ENCODE data around the gene CPSF4. TPM values are rescaled to one million over a fixed set of nuclear protein-coding genes. Genes with fewer than 3 reads are reported as not detected.
"Not testable (repeated sequence)": the region's sequence is repeated elsewhere in the genome, so short reads cannot be mapped to it uniquely, and the experiment has no call there.

Gene CPSF4
- total RNA-seq, 1 donor from 2014 or later: 26.3 TPM

- DNase-seq: no peak
These were observed 55.1 kb downstream of the CPSF4 start for GRCh38 chr7:99493823-99494222.

- DNase-seq: no peak
These were observed 59.2 kb downstream of the CPSF4 start for GRCh38 chr7:99497766-99498545.

- no peak for DNase-seq
These were observed 59.8 kb downstream of the CPSF4 start for GRCh38 chr7:99498546-99498944.

DNA sequence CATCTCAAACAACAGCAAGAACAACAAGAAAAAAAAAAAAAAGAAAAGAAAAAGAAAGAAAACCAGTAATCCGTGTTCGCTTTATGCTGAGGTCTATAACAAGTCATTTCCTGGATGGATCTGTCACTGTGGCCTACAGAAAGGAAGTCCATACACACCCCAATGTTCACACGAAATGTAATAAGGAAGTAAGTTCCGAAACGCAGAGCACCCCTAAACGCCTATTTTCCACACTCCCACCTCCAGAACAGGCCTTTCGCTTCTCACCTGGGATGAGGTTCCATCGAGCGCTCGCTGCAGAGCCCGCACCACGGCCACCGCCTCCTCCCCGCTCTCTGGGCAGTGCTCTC lies 60.6 kb downstream of the CPSF4 start:
- DNase-seq: peak; percentile 8

DNA sequence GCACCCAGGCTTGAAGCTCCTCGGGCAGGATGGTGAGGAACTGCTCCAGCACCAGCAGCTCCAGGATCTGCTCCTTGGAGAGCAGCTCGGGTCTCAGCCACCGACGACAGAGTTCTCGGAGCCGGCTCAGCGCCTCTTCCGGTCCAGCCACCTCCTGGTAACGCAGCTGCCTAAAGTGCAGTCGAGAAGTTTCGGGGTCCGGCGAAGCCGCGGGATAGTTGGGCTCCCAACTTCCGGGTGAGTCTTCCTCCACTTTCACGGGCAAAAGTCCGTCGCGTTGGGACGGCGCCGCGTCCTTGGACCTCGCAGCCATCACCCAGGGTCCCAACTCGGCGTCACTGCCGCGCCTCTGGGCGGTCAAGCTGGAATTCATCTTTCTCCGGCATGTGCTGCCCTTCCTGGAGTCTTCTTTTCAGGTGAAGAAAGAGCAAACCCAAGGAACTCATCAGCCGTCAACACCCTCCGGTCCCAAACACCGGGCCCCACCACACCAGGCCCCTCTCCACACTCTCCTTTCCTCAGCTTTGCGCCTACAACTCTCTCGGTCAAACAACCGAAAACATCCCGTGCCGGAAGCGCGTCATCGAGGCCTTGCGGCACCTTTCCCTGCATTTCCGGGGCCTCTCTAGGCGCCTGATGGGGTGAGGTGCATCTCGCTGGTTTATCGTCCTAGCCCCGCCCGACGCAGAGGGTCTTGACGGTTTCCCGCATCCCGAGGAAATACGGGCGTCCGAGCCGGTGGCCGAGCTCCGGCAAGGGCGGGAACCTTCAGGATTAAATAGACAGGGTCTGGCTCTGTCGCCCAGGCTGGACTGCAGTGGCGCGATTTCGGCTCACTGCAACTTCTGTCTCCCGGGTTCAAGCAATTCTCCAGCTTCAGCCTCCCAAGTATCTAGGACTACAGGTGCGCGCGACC lies 61.2 kb downstream of the CPSF4 start, which contains the start of gene ZNF394:
TSS of gene ZNF394 (minus strand) at position 561 of the 916 bp plus-strand sequence. CDS start at position 373, 188 bp downstream.
- DNase-seq: peak; percentile 97

DNA sequence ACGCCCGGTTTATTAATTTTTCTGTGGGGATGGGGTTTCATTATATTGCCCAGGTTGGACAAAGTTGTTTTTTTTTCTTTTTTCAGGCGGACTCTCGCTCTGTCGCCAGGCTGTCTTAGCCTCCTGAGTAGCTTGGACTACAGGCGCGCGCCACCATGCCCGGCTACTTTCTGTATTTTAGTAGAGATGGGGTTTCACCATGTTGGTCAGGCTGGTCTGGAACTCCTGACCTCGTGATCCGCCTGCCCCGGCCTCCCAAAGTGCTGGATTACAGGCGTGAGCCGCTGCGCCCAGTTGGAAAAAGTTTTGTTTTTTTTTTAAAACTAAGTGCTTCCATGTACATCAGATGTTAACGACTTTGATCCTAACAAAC lies 61.9 kb downstream of the CPSF4 start:
- no peak for DNase-seq

GRCh38 chr7:99501236-99501635 lies 62.5 kb downstream of the CPSF4 start:
- not testable (repeated sequence) for DNase-seq

DNA sequence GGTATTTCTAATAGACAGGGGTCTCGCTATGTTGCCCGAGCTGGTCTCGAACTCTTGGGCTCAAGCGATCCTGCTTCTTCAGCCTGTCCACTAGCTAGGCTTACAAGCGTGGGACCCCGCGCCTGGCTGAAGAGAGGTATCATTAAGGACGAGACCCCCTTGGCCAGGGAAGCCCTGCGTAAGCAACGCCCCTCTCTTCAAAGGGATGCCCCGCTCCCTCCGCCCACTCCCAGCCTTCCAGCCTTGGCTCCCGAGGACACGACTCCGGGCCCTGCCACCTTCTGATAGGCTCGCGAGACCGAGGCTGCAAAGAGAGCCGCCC lies 65.5 kb downstream of the CPSF4 start:
- peak; percentile 99 for DNase-seq

DNA sequence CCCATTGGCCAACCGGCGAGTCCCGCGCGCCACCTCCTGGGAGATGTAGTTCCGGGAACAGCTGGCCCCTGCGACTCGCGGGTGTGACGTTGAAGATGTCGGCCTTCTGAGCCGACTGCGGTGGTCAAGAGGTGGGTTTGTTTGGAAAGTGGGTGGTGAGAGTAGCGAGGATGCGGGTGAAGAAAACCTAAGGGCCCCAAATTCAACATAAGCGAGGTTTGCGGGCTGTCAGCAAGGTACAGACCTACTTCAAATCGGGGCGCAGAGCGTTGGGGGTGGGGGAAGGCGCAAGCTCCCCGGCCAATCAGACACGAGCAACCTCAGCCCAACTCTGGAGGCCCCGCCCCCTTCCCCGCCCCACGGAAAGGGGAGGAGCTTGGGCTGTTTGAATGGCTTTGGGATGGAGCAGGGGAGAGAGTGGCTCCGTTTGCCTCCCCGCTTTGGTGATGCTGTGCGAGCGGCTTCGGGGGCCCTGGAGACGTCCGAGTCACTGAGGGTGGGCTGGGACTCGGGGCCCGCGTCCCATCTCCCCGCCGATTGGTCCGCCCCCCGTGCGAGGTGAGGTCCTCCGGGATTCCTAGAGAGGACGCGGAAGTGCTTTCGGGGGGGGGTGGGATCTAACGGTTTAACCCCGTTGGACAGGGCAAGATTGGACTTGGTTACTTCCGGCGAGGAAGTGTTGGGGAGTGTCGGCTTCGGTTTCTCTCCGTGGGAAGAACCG lies 66.0 kb downstream of the CPSF4 start, which contains the start of gene ZKSCAN5:
TSS of gene ZKSCAN5 (plus strand) at position 60 of the 721 bp plus-strand sequence. CDS start 1,383 bp downstream, outside the sequence.
- peak; percentile 99 for DNase-seq

DNA sequence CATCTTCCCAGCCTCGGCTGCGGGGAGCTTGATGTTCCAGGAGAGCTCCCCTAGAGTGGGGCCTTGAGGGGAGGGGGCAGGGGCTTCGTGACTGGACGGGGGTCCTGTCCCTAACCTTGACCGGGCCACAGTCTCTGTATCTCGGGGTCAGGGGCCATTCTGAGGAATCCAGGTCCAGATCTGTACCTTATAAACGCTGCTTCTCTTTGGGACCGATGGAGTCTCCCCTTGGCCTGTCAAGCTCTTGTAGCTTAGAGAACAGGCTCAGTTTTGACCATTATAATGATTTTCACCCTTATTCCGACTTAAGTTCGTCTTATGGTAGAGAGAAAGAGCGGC lies 66.5 kb downstream of the CPSF4 start:
- DNase-seq: no peak

Other genes starting within 250 kb of the CPSF4 start
- gene KPNA7, start 230.8 kb upstream of the CPSF4 start, total RNA-seq: not detected
- gene MYH16, start 166.1 kb upstream of the CPSF4 start, total RNA-seq: not detected
- gene ARPC1A, start 113.0 kb upstream of the CPSF4 start, total RNA-seq: 60.1 TPM
- gene ARPC1B, start 64.2 kb upstream of the CPSF4 start, total RNA-seq: 52.4 TPM
- gene PDAP1, start 30.3 kb upstream of the CPSF4 start, total RNA-seq: 49.6 TPM
- gene BUD31, start 30.0 kb upstream of the CPSF4 start, total RNA-seq: 35.9 TPM
- gene PTCD1, start 145 bp upstream of the CPSF4 start, total RNA-seq: 6.8 TPM
- 769 TPM for gene ATP5MF, start 27.2 kb downstream of the CPSF4 start, total RNA-seq
- 15.7 TPM for gene ZNF789, start 33.9 kb downstream of the CPSF4 start, total RNA-seq
- 31.0 TPM for gene ZNF394, start 61.3 kb downstream of the CPSF4 start, total RNA-seq
- gene ZKSCAN5, start 65.7 kb downstream of the CPSF4 start, total RNA-seq: 11.9 TPM
- gene FAM200A, start 113.2 kb downstream of the CPSF4 start, total RNA-seq: 7.3 TPM
- gene ZNF655, start 119.7 kb downstream of the CPSF4 start, total RNA-seq: 106 TPM
- not detected for gene TMEM225B, start 159.3 kb downstream of the CPSF4 start, total RNA-seq
- 14.3 TPM for gene ZSCAN25, start 178.0 kb downstream of the CPSF4 start, total RNA-seq
- 38.5 TPM for gene CYP3A5, start 241.1 kb downstream of the CPSF4 start, total RNA-seq